Measurements from ENCODE around the gene HOXC12. TPM values are rescaled to one million over a fixed set of nuclear protein-coding genes. Genes with fewer than 3 reads are reported as not detected.

The HOXC12 gene
- total RNA-seq, 4 donors from 2014 or later = 3.7 to 6.8 (median 4.7) TPM

- no peaks in the 10 kb centered on the region for H3K36me3 ChIP-seq
- peak in 1 of 2 donors; percentile 82 for DNase-seq (ENCODE audit: low spot score in 2 of 2)
- H3K9me3 ChIP-seq = no peaks in the 10 kb centered on the region
- TF ChIP-seq POLR2AphosphoS5 (IDR thresholded peaks at IDR 0.05) (peak in 1 of 3 donors; percentile 37), CTCF (IDR thresholded peaks at IDR 0.05) (no peak)
- peak overlapping the region; percentile 67 for H3K4me3 ChIP-seq
- 39% methylated on average over 29 of the region's 31 CpGs for WGBS
- peaks cover 16% of the 10 kb centered on the region for H3K27me3 ChIP-seq
- peaks cover 61% of the 10 kb centered on the region for H3K4me1 ChIP-seq
- H3K27ac ChIP-seq = peak overlapping the region; percentile 98
These were observed 50.3 kb downstream of the HOXC12 start for GRCh38 chr12:54004841-54005530.

- WGBS = 48% methylated on average over 26 of the region's 26 CpGs
- H3K27ac ChIP-seq = peak overlapping the region; percentile 98
- no peak for TF ChIP-seq POLR2A (IDR thresholded peaks at IDR 0.05)
- no peak for TF ChIP-seq CTCF (IDR thresholded peaks at IDR 0.05)
- TF ChIP-seq POLR2AphosphoS5 (IDR thresholded peaks at IDR 0.05) = no peak
- TF ChIP-seq EP300 (IDR thresholded peaks at IDR 0.05) = no peak
- H3K4me1 ChIP-seq = peaks cover 66% of the 10 kb centered on the region
- no peak for DNase-seq (ENCODE audit: low spot score in 2 of 2)
- H3K27me3 ChIP-seq = peaks cover 14% of the 10 kb centered on the region
- peak overlapping the region; percentile 67 for H3K4me3 ChIP-seq
- no peaks in the 10 kb centered on the region for H3K9me3 ChIP-seq
- H3K36me3 ChIP-seq = no peaks in the 10 kb centered on the region
These were observed 50.8 kb downstream of the HOXC12 start for GRCh38 chr12:54005531-54005852.

GRCh38 chr12:54005853-54006558 is 51.3 kb downstream of the HOXC12 start:
- H3K9me3 ChIP-seq = no peaks in the 10 kb centered on the region
- WGBS = 10% methylated on average over 39 of the region's 39 CpGs
- TF ChIP-seq POLR2AphosphoS5 (IDR thresholded peaks at IDR 0.05) (peak in 2 of 3 donors; percentile 45 to 55), EP300 (IDR thresholded peaks at IDR 0.05) (no peak), CTCF (IDR thresholded peaks at IDR 0.05) (peak; percentile 86 to 90), POLR2A (IDR thresholded peaks at IDR 0.05) (no peak)
- peaks cover 12% of the 10 kb centered on the region for H3K27me3 ChIP-seq
- H3K4me1 ChIP-seq = peaks cover 64% of the 10 kb centered on the region
- H3K36me3 ChIP-seq = no peaks in the 10 kb centered on the region
- H3K27ac ChIP-seq = peak overlapping the region; percentile 98
- peak; percentile 96 to 97 for DNase-seq (ENCODE audit: low spot score in 2 of 2)
- H3K4me3 ChIP-seq = peak overlapping the region; percentile 67

- peaks cover 12% of the 10 kb centered on the region for H3K27me3 ChIP-seq
- peak overlapping the region; percentile 67 for H3K4me3 ChIP-seq
- TF ChIP-seq POLR2AphosphoS5 (IDR thresholded peaks at IDR 0.05) (no peak), CTCF (IDR thresholded peaks at IDR 0.05) (no peak), POLR2A (IDR thresholded peaks at IDR 0.05) (no peak), EP300 (IDR thresholded peaks at IDR 0.05) (no peak)
- WGBS = 52% methylated on average over 22 of the region's 22 CpGs
- H3K27ac ChIP-seq = peak overlapping the region; percentile 98
- no peaks in the 10 kb centered on the region for H3K36me3 ChIP-seq
- H3K9me3 ChIP-seq = no peaks in the 10 kb centered on the region
- no peak for DNase-seq (ENCODE audit: low spot score in 2 of 2)
- H3K4me1 ChIP-seq = peaks cover 69% of the 10 kb centered on the region
These were observed 52.0 kb downstream of the HOXC12 start for GRCh38 chr12:54006559-54007220.

All from suprapubic skin (tissue), 4 donors.